Ovary (tissue), 3 donors: ENCODE data around the gene CAB39.

Experiments
- CTCF ChIP-seq, 3 donors: fragments of 450-650 bp in 2 of 3; fragments of 200-600 bp in 1 of 3; IDR thresholded peaks; one replicate each; pipeline versions ENCODE4 v1.5.1 to v1.8.0; 2016 to 2022; ENCODE audit warnings: antibody characterized with exemption in 3 of 3, mild to moderate bottlenecking in 1 of 3
- EP300 ChIP-seq: sonication (generic); formaldehyde crosslinking; IDR thresholded peaks from one replicate; pipeline ENCODE4 v1.6.1; 2017; ENCODE audit warnings: antibody characterized with exemption
- POLR2A ChIP-seq: fragments of 450-650 bp; IDR thresholded peaks from one replicate; pipeline ENCODE4 v1.6.1; 2017; ENCODE audit warnings: antibody characterized with exemption, mild to moderate bottlenecking, moderate library complexity
- donor health status: DM: no; HTN: no; CAD: no.

DNA sequence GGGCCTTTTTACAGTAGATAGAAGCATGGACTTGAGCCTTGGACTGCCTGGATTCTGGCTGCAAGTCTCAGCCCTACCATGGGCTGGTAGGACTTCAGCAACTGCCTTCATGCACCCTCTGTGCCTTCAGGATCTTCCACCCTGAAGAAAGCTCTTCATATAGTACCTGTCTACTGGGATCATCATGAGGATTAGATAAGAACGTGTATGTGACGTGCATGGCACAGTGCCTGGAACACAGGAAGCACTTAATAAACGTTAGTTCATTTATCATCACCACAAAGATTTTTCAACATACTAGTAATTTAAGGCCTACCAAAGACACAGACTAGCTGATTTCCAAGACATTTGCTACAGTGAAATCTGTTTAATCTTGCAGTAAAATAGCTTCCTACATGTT lies 98.9 kb downstream of the CAB39 start:
- TF ChIP-seq POLR2A: no peak
- TF ChIP-seq CTCF (IDR thresholded peaks at IDR 0.05): no peak
- TF ChIP-seq EP300: no peak
